ENCODE measurements around the gene CENPU. TPM values are rescaled to one million over a fixed set of nuclear protein-coding genes. Genes with fewer than 3 reads are reported as not detected.

Gene CENPU
- polyA plus RNA-seq, 1 donor from 2014 or later, result 13.0 TPM

GRCh38 chr4:184684491-184685189, 49.3 kb downstream of the CENPU start:
- H3K27me3 ChIP-seq (ENCODE audit: insufficient read depth, low read depth, low read length), result no peaks in the 10 kb centered on the region
- H3K9me2 ChIP-seq (ENCODE audit: insufficient read depth, low read length), result no peaks in the 10 kb centered on the region
- no peaks in the 10 kb centered on the region for H3F3A ChIP-seq (ENCODE audit: insufficient read depth, low read length, poor library complexity, severe bottlenecking)
- H3K9me3 ChIP-seq (ENCODE audit: low read length), result no peaks in the 10 kb centered on the region
- no peak overlapping the region for H3K4me2 ChIP-seq (ENCODE audit: low read length)
- H3K36me3 ChIP-seq (ENCODE audit: insufficient read depth, low read length), result no peaks in the 10 kb centered on the region
- no peak overlapping the region for H3K4me3 ChIP-seq (ENCODE audit: low read length)
- no peak overlapping the region for H2AFZ ChIP-seq (ENCODE audit: low read depth, low read length)
- no peaks in the 10 kb centered on the region for H3K79me2 ChIP-seq (replicated peaks; ENCODE audit: insufficient read depth, low read length)
- H3K9ac ChIP-seq (ENCODE audit: low read length), result no peak overlapping the region
- no peak overlapping the region for H3K27ac ChIP-seq (ENCODE audit: low read length)
- no peaks in the 10 kb centered on the region for H4K20me1 ChIP-seq (ENCODE audit: insufficient read depth)
- TF ChIP-seq MXI1 (conservative IDR thresholded peaks at IDR 0.05; ENCODE audit: poor library complexity, severe bottlenecking) (no peak), EP300 (conservative IDR thresholded peaks at IDR 0.05; ENCODE audit: poor library complexity, severe bottlenecking) (no peak), TAF1 (IDR thresholded peaks at IDR 0.05; ENCODE audit: low read depth) (no peak), SMC3 (conservative IDR thresholded peaks at IDR 0.05; ENCODE audit: poor library complexity) (no peak), REST (IDR thresholded peaks at IDR 0.05; ENCODE audit: borderline replicate concordance) (no peak), EZH2 (IDR thresholded peaks at IDR 0.05; ENCODE audit: borderline replicate concordance, insufficient read depth, low read length, poor library complexity, severe bottlenecking) (no peak), POLR2AphosphoS5 (IDR thresholded peaks at IDR 0.05) (no peak), RAD21 (conservative IDR thresholded peaks at IDR 0.05) (no peak), CTCF (IDR thresholded peaks at IDR 0.05; ENCODE audit: poor library complexity, severe bottlenecking) (no peak)

- Histone ChIP-seq H3K36me3 (ENCODE audit: insufficient read depth, low read length) (no peaks in the 10 kb centered on the region), H3K9me3 (ENCODE audit: low read length) (no peaks in the 10 kb centered on the region), H3K9me2 (ENCODE audit: insufficient read depth, low read length) (no peaks in the 10 kb centered on the region), H3K9ac (ENCODE audit: low read length) (no peak overlapping the region), H2AFZ (ENCODE audit: low read depth, low read length) (no peak overlapping the region), H3K4me2 (ENCODE audit: low read length) (no peak overlapping the region), H4K20me1 (ENCODE audit: insufficient read depth) (no peaks in the 10 kb centered on the region), H3K27me3 (ENCODE audit: insufficient read depth, low read depth, low read length) (no peaks in the 10 kb centered on the region), H3F3A (ENCODE audit: insufficient read depth, low read length, poor library complexity, severe bottlenecking) (no peaks in the 10 kb centered on the region), H3K79me2 (replicated peaks; ENCODE audit: insufficient read depth, low read length) (no peaks in the 10 kb centered on the region), H3K27ac (ENCODE audit: low read length) (no peak overlapping the region), H3K4me3 (ENCODE audit: low read length) (no peak overlapping the region)
- TF ChIP-seq REST (IDR thresholded peaks at IDR 0.05; ENCODE audit: borderline replicate concordance), result no peak
- no peak for TF ChIP-seq SMC3 (conservative IDR thresholded peaks at IDR 0.05; ENCODE audit: poor library complexity)
- TF ChIP-seq POLR2AphosphoS5 (IDR thresholded peaks at IDR 0.05), result no peak
- TF ChIP-seq MXI1 (conservative IDR thresholded peaks at IDR 0.05; ENCODE audit: poor library complexity, severe bottlenecking), result no peak
- TF ChIP-seq RAD21 (conservative IDR thresholded peaks at IDR 0.05), result no peak
- TF ChIP-seq TAF1 (IDR thresholded peaks at IDR 0.05; ENCODE audit: low read depth), result no peak
- TF ChIP-seq CTCF (IDR thresholded peaks at IDR 0.05; ENCODE audit: poor library complexity, severe bottlenecking), result no peak
- no peak for TF ChIP-seq EZH2 (IDR thresholded peaks at IDR 0.05; ENCODE audit: borderline replicate concordance, insufficient read depth, low read length, poor library complexity, severe bottlenecking)
- TF ChIP-seq EP300 (conservative IDR thresholded peaks at IDR 0.05; ENCODE audit: poor library complexity, severe bottlenecking), result no peak
Observed at GRCh38 chr4:184681916-184682315, 52.0 kb downstream of the CENPU start.
